HCT116 (cell line): ENCODE measurements around the gene ZNF398. TPM values are rescaled to one million over a fixed set of nuclear protein-coding genes. Genes with fewer than 3 reads are reported as not detected.

Experiments used
- ATAC-seq: fragments of 200-7000 bp; cut with Tn5 transposase; 2 replicates; pipeline ENCODE4 v1.9.1; 2020; ENCODE audit warnings: mild to moderate bottlenecking, moderate library complexity
- BruUV-seq: library from RNA; stranded (reverse); fragments of 400-500 nt; replicated peaks from 2 replicates; lab custom pipeline; 2021; lab: Mats Ljungman, UMichigan
- CTCF ChIA-PET: fragments of 300-600 bp; sonication (Branson Sonifier 250); formaldehyde crosslinking; loops from one replicate; lab custom pipeline; 2021; ENCODE audit warnings: antibody characterized with exemption; lab: Charles Lee
- POLR2A ChIA-PET: fragments of 300-600, 350-600 bp; sonication (Branson Sonifier 250); formaldehyde crosslinking; loops from one replicate; lab custom pipeline; 2021; ENCODE audit warnings: antibody characterized with exemption; lab: Charles Lee
- RAD21 ChIA-PET, 2 experiments: fragments of 300-600 bp; sonication (Branson Sonifier 250); formaldehyde crosslinking; loops; one replicate each; lab custom pipeline; 2023; ENCODE audit warnings: low total read pairs in 2 of 2; ENCODE audit not compliant: uncharacterized antibody in 2 of 2, unreplicated experiment in 2 of 2, low non-redundant PET in 1 of 2; lab: Charles Lee
- DNase-seq: peaks from one replicate; pipeline ENCODE4 v3.0.0-alpha.2; 2010; ENCODE audit warnings: low read depth, low spot score
- H2AFZ ChIP-seq: fragments of 200-600 bp; shearing (Covaris generic), sonication (generic); 2 replicates; pipeline ENCODE4 v1.6.1; 2017; ENCODE audit warnings: low read depth, mixed run types, mixed read lengths, antibody characterized with exemption, low read length; ENCODE audit not compliant: poor library complexity, severe bottlenecking
- H3K27ac ChIP-seq: 2 replicates; pipeline ENCODE4 v1.5.1; 2012; ENCODE audit warnings: low read depth, low read length
- H3K27me3 ChIP-seq: fragments of 200-600 bp; sonication (generic); 2 replicates; pipeline ENCODE4 v1.6.1; 2016; ENCODE audit warnings: mixed run types, low read length, mixed read lengths; ENCODE audit not compliant: insufficient read depth
- H3K36me3 ChIP-seq, 2 experiments: fragments of 200-500 bp in 1 of 2; fragments of 200-600 bp in 1 of 2; sonication (Bioruptor generic) in 1 of 2; sonication (generic) in 1 of 2; 2 replicates each; pipeline versions ENCODE4 v1.5.1 to v1.6.1; 2014 to 2016; ENCODE audit warnings: low read length in 2 of 2, inconsistent platforms in 1 of 2, mixed read lengths in 1 of 2, mixed run types in 1 of 2; ENCODE audit not compliant: insufficient read depth in 2 of 2, control insufficient read depth in 1 of 2
- H3K4me1 ChIP-seq, 2 experiments: fragments of 200-600 bp in 1 of 2; sonication (generic) in 1 of 2; 2 replicates each; pipeline versions ENCODE4 v1.5.1 to v1.6.1; 2012 to 2017; ENCODE audit warnings: low read length in 2 of 2, inconsistent platforms in 1 of 2, mild to moderate bottlenecking in 1 of 2, mixed read lengths in 1 of 2, mixed run types in 1 of 2, moderate library complexity in 1 of 2; ENCODE audit not compliant: insufficient read depth in 2 of 2, control insufficient read depth in 1 of 2
- H3K4me2 ChIP-seq: fragments of 200-600 bp; sonication (generic); 2 replicates; pipeline ENCODE4 v1.6.1; 2017; ENCODE audit warnings: mixed run types, low read length, mixed read lengths
- H3K4me3 ChIP-seq, 2 experiments: fragments of 200-600 bp in 1 of 2; sonication (generic) in 1 of 2; replicated peaks in 1 of 2; 2 replicates each; pipeline ENCODE4 v1.5.1; 2011 to 2016; ENCODE audit warnings: low read length in 2 of 2, control low read depth in 1 of 2, low read depth in 1 of 2, mild to moderate bottlenecking in 1 of 2, mixed read lengths in 1 of 2, mixed run types in 1 of 2
- H3K79me2 ChIP-seq: fragments of 200-600 bp; sonication (generic); 2 replicates; pipeline ENCODE4 v1.6.1; 2017; ENCODE audit warnings: mild to moderate bottlenecking, mixed run types, low read length, moderate library complexity, mixed read lengths; ENCODE audit not compliant: insufficient read depth
- H3K9ac ChIP-seq: fragments of 200-600 bp; sonication (generic); 2 replicates; pipeline ENCODE4 v1.6.1; 2016; ENCODE audit warnings: low read length, mixed read lengths
- H3K9me2 ChIP-seq: fragments of 200-600 bp; sonication (generic), shearing (Covaris generic); 2 replicates; pipeline ENCODE4 v1.6.1; 2017; ENCODE audit warnings: mixed run types, mild to moderate bottlenecking, moderate library complexity; ENCODE audit not compliant: insufficient read depth
- H3K9me3 ChIP-seq, 2 experiments: fragments of 200-500 bp in 1 of 2; fragments of 200-600 bp in 1 of 2; sonication (Bioruptor generic) in 1 of 2; sonication (generic) in 1 of 2; 2 replicates each; pipeline ENCODE4 v1.6.1; 2014 to 2017; ENCODE audit warnings: low read length in 2 of 2, mixed read lengths in 2 of 2, inconsistent platforms in 1 of 2, low read depth in 1 of 2, mild to moderate bottlenecking in 1 of 2, mixed run types in 1 of 2, moderate library complexity in 1 of 2; ENCODE audit not compliant: control insufficient read depth in 1 of 2, insufficient read depth in 1 of 2
- H4K20me1 ChIP-seq: fragments of 200-600 bp; sonication (generic), shearing (Covaris generic); 2 replicates; pipeline ENCODE4 v1.6.1; 2017; ENCODE audit warnings: mixed run types, mild to moderate bottlenecking, moderate library complexity; ENCODE audit not compliant: insufficient read depth
- CEBPB ChIP-seq: IDR thresholded peaks from 2 replicates; pipeline ENCODE4 v1.6.1; 2012; ENCODE audit warnings: low read depth
- CTCF ChIP-seq, 3 experiments: fragments of 200-600 bp in 1 of 3; sonication (generic) in 1 of 3; IDR thresholded peaks in 2 of 3; conservative IDR thresholded peaks in 1 of 3; 2 replicates each; pipeline ENCODE4 v1.5.1; 2012 to 2017; ENCODE audit warnings: low read depth in 2 of 3, low read length in 2 of 3, antibody characterized with exemption in 1 of 3, borderline replicate concordance in 1 of 3, control low read depth in 1 of 3, mild to moderate bottlenecking in 1 of 3, mixed read lengths in 1 of 3, mixed run types in 1 of 3, moderate library complexity in 1 of 3; ENCODE audit not compliant: insufficient read depth in 1 of 3
- EZH2 ChIP-seq: fragments of 200-600 bp; sonication (generic); IDR thresholded peaks from 2 replicates; pipeline ENCODE4 v1.6.1; 2017; ENCODE audit warnings: antibody characterized with exemption, mixed run types
- FOSL1 ChIP-seq: IDR thresholded peaks from 2 replicates; pipeline ENCODE4 v1.6.1; 2012; ENCODE audit warnings: low read depth
- TCF7L2 ChIP-seq: IDR thresholded peaks from 2 replicates; pipeline ENCODE4 v1.7.0; 2011; ENCODE audit warnings: borderline replicate concordance, inconsistent platforms; ENCODE audit not compliant: insufficient read depth, insufficient read length; ENCODE audit errors: extremely low read depth
- intact Hi-C: fragments of 100-400 bp; cut with micrococcal nuclease; formaldehyde crosslinking; loops from 2 replicates; pipeline ENCODE4 v1.10.0; 2022
- total RNA-seq: library from RNA; stranded (reverse); gene quantifications from one replicate; pipeline ENCODE4 v1.2.1, GENCODE V29; 2021; ENCODE audit not compliant: unreplicated experiment

ZNF398 gene
- total RNA-seq, 1 experiment from 2014 or later, result 14.1 TPM

GRCh38 chr7:149218469-149219420 is 71.5 kb downstream of the ZNF398 start (continued):
- no peak for TF ChIP-seq CTCF (IDR thresholded peaks at IDR 0.05 in 2 of 3, conservative IDR thresholded peaks at IDR 0.05 in 1 of 3; ENCODE audit: borderline replicate concordance in 1 of 3, insufficient read depth in 1 of 3, low read depth in 2 of 3, low read length in 2 of 3)
- TF ChIP-seq TCF7L2, result no peak
- no peak for TF ChIP-seq EZH2
- no peak for TF ChIP-seq CEBPB

GRCh38 chr7:149220534-149220933 is 73.3 kb downstream of the ZNF398 start:
- CTCF ChIA-PET, result no interaction called here

More at GRCh38 chr7:149220534-149220933, 73.3 kb downstream of the ZNF398 start:
- ATAC-seq, result no peak
- Histone ChIP-seq H3K4me1 (no peaks in the 10 kb centered on the region), H3K9me3 (no peaks in the 10 kb centered on the region), H3K36me3 (peaks cover 16 to 33% of the 10 kb centered on the region in 2 experiments; a peak in 2 of 4 replicates), H3K9me2 (no peaks in the 10 kb centered on the region), H3K27me3 (no peaks in the 10 kb centered on the region), H3K9ac (no peak overlapping the region), H2AFZ (no peak overlapping the region), H3K4me2 (no peak overlapping the region), H3K79me2 (no peaks in the 10 kb centered on the region; the same call in 1 of the 2 replicates), H4K20me1 (no peaks in the 10 kb centered on the region), H3K27ac (no peak overlapping the region), H3K4me3 (no peak overlapping the region)
- RAD21 ChIA-PET, result no interaction called here
- TF ChIP-seq FOSL1, result no peak
- DNase-seq, result no peak
- POLR2A ChIA-PET, result no interaction called here
- intact Hi-C loops, result no loop called here
- no TSS peak for BruUV-seq
